Natural killer cell (primary cell): ENCODE measurements around the gene TRRAP. TPM values are rescaled to one million over a fixed set of nuclear protein-coding genes. Genes with fewer than 3 reads are reported as not detected.

Source experiments
- ATAC-seq, 3 donors: fragments of 150-1000 bp in 2 of 3; fragments of 200-7000 bp in 1 of 3; cut with Tn5 transposase; 1 replicate in 1 of 3; 2 replicates in 2 of 3; pipeline ENCODE4 v1.10.0; 2021; ENCODE audit warnings: mild to moderate bottlenecking in 2 of 3, moderate library complexity in 2 of 3
- DNase-seq, 2 donors: peaks; one replicate each; pipeline versions ENCODE4 v3.0.0 to v3.0.0-alpha.2; 2013 to 2021; ENCODE audit warnings: mixed read lengths in 1 of 2
- H3K27ac ChIP-seq: one replicate; pipeline ENCODE4 v1.5.1; 2013; ENCODE audit warnings: mild to moderate bottlenecking, low read length
- H3K27me3 ChIP-seq: one replicate; pipeline ENCODE4 v1.6.1; 2013; ENCODE audit warnings: low read length; ENCODE audit not compliant: control insufficient read depth, insufficient read depth
- H3K36me3 ChIP-seq: one replicate; pipeline ENCODE4 v1.6.1; 2013; ENCODE audit warnings: low read length; ENCODE audit not compliant: control insufficient read depth, insufficient read depth
- H3K4me1 ChIP-seq: one replicate; pipeline ENCODE4 v1.6.1; 2013; ENCODE audit warnings: low read length; ENCODE audit not compliant: control insufficient read depth, insufficient read depth
- H3K4me3 ChIP-seq: one replicate; pipeline ENCODE4 v1.5.1; 2013; ENCODE audit warnings: low read length
- H3K9me3 ChIP-seq: one replicate; pipeline ENCODE4 v1.6.1; 2013; ENCODE audit warnings: low read length; ENCODE audit not compliant: control insufficient read depth, insufficient read depth
- H3K27ac Mint-ChIP-seq, 2 donors: one replicate each; pipeline ENCODE4 v1.8.0; 2022; ENCODE audit warnings: mild to moderate bottlenecking in 2 of 2, mixed read lengths in 2 of 2, moderate library complexity in 1 of 2
- H3K27me3 Mint-ChIP-seq, 2 donors: one replicate each; pipeline ENCODE4 v1.8.0; 2022; ENCODE audit warnings: low read depth in 2 of 2, mixed read lengths in 2 of 2
- H3K36me3 Mint-ChIP-seq: one replicate; pipeline ENCODE4 v1.8.0; 2022; ENCODE audit warnings: mixed read lengths
- H3K4me1 Mint-ChIP-seq, 2 donors: one replicate each; pipeline ENCODE4 v1.8.0; 2022; ENCODE audit warnings: mixed read lengths in 2 of 2
- H3K4me3 Mint-ChIP-seq: one replicate; pipeline ENCODE4 v1.8.0; 2022; ENCODE audit warnings: mild to moderate bottlenecking, moderate library complexity, mixed read lengths
- H3K9me3 Mint-ChIP-seq, 2 donors: one replicate each; pipeline ENCODE4 v1.8.0; 2022; ENCODE audit warnings: mixed read lengths in 2 of 2
- WGBS: methylation state at CpG from one replicate; pipeline ENCODE4 v1.1.7; 2013; ENCODE audit warnings: missing lambda C conversion rate; ENCODE audit not compliant: insufficient coverage; 5-methylcytosine and 5-hydroxymethylcytosine counted together
- intact Hi-C: fragments of 100-400 bp; cut with micrococcal nuclease; formaldehyde crosslinking; loops from one replicate; pipeline ENCODE4 v1.14.2; 2022
- total RNA-seq, 4 donors: library from RNA; stranded (reverse); fragments of 120-200 nt in 1 of 4; gene quantifications; one replicate each; pipeline versions ENCODE4 v1.2.3 to v1.2.4, GENCODE V29; 2013 to 2022
- TF ChIP-seq, protein P1 (sequence below): fragments of 200-600 bp; IDR thresholded peaks from one replicate; pipeline ENCODE4 v1.8.0; 2022; ENCODE audit warnings: antibody characterized with exemption

Gene TRRAP
- total RNA-seq, 3 donors from 2014 or later (not counting 1 experiment from before 2014, with no cell fraction given), result 45.4 to 62.9 (median 62.4) TPM

DNA sequence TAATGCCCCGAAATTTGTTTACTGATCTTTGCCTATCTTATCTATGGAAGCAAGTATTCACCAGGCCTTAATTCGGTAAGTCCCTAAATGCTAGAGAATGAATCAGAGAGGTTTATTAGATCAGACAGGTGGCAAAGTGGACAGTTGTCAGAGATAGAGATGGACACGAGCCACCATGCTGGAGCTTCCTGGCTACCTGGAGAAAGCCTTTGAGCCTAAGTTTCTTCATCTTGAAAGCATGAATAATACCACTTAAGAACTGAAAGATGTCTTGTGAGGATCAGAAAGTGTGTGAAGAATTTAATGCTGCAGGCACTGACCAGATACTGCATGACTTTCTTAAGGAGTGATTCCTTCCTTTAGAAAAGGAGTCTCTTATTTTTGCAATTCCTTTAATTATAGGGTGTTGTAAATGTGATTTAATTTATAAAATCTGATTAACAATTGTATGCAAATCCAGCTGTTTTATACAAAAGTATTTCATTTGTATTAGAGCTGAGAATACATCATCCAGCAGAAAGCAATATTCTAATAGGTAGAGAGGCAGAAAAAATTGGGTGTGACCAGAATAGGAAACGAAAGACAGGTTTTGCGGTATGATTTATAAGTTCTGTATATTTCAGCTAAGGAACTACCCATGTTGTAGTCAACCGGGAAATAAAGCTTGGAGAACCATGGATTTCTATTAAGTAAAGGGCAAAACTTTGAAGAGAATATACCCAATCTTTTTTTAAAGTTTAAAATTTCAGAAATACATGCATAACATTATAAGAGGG, 182.9 kb downstream of the TRRAP start:
- DNase-seq (no peak), ATAC-seq (no peak)
- H3K27me3 Mint-ChIP-seq, result no peaks in the 10 kb centered on the region
- intact Hi-C loops, result no loop called here
- H3K36me3 Mint-ChIP-seq, result no peaks in the 10 kb centered on the region
- Histone ChIP-seq H3K4me3 (no peak overlapping the region), H3K27me3 (no peaks in the 10 kb centered on the region), H3K36me3 (peaks cover 10% of the 10 kb centered on the region), H3K9me3 (no peaks in the 10 kb centered on the region), H3K27ac (no peak overlapping the region), H3K4me1 (no peaks in the 10 kb centered on the region)
- H3K9me3 Mint-ChIP-seq, result no peaks in the 10 kb centered on the region
- no peak overlapping the region for H3K4me3 Mint-ChIP-seq
- H3K27ac Mint-ChIP-seq, result peak overlapping the region in 1 of 2 donors; percentile 21
- 74% methylated on average over 5 of the region's 6 CpGs for WGBS
- TF ChIP-seq, protein P1, sequence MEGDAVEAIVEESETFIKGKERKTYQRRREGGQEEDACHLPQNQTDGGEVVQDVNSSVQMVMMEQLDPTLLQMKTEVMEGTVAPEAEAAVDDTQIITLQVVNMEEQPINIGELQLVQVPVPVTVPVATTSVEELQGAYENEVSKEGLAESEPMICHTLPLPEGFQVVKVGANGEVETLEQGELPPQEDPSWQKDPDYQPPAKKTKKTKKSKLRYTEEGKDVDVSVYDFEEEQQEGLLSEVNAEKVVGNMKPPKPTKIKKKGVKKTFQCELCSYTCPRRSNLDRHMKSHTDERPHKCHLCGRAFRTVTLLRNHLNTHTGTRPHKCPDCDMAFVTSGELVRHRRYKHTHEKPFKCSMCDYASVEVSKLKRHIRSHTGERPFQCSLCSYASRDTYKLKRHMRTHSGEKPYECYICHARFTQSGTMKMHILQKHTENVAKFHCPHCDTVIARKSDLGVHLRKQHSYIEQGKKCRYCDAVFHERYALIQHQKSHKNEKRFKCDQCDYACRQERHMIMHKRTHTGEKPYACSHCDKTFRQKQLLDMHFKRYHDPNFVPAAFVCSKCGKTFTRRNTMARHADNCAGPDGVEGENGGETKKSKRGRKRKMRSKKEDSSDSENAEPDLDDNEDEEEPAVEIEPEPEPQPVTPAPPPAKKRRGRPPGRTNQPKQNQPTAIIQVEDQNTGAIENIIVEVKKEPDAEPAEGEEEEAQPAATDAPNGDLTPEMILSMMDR, result no peak
- H3K4me1 Mint-ChIP-seq, result peaks cover 13 to 19% of the 10 kb centered on the region in 2 donors

Other genes starting within 250 kb of the TRRAP start
- not detected for gene TMEM130, start 8.5 kb upstream of the TRRAP start, total RNA-seq